K562 (cell line): Measurements from ENCODE around the gene ATP6V1F. TPM values are rescaled to one million over a fixed set of nuclear protein-coding genes. Genes with fewer than 3 reads are reported as not detected.

Experiments
- ATAC-seq: fragments of 200-7000 bp; cut with Tn5 transposase; 3 replicates; pipeline ENCODE4 v1.9.1; 2020; ENCODE audit warnings: moderate library complexity
- BruUV-seq: library from RNA; stranded (reverse); fragments of 400-500 nt; replicated peaks from 2 replicates; lab custom pipeline; 2021; lab: Mats Ljungman, UMichigan
- CTCF ChIA-PET: fragments of 300-600 bp; formaldehyde crosslinking; extraction: SDS; loops from one replicate; lab custom pipeline; 2021; ENCODE audit warnings: low intra/inter-chr PET ratio; lab: Yijun Ruan, JAX
- POLR2A ChIA-PET: fragments of 300-600, 350-650 bp; sonication (Branson Sonifier 250); formaldehyde crosslinking; extraction: SDS; loops from one replicate; lab custom pipeline; 2021; ENCODE audit warnings: antibody characterized with exemption, inconsistent platforms; lab: Yijun Ruan, JAX
- DNase-seq, 4 experiments: peaks; one replicate each; pipeline versions ENCODE4 v3.0.0 to v3.0.0-alpha.2; 2011 to 2018; ENCODE audit warnings: low spot score in 3 of 4, mixed read lengths in 3 of 4; ENCODE audit errors: extremely low read depth in 1 of 4
- FAIRE-seq: peaks from 2 replicates; lab custom pipeline; 2011; peaks lifted over from hg19 to GRCh38; lab: Jason Lieb, UNC
- H2AFZ ChIP-seq: 2 replicates; pipeline ENCODE4 v1.6.0; 2011; ENCODE audit warnings: low read depth, low read length, control low read depth, inconsistent platforms
- H3K27ac ChIP-seq: fragments of 200-600 bp; 3 replicates; pipeline ENCODE4 v1.8.0; 2011; ENCODE audit warnings: low read depth, mild to moderate bottlenecking, control low read depth, inconsistent platforms, low read length, moderate library complexity, mixed read lengths; ENCODE audit errors: extremely low read depth
- H3K27me3 ChIP-seq, 2 experiments: fragments of 300-600 bp in 1 of 2; 2 replicates in 1 of 2; 3 replicates in 1 of 2; pipeline versions ENCODE4 v1.6.0 to v1.8.0; 2011; ENCODE audit warnings: inconsistent platforms in 2 of 2, low read length in 2 of 2, mild to moderate bottlenecking in 1 of 2, mixed read lengths in 1 of 2, moderate library complexity in 1 of 2; ENCODE audit not compliant: control insufficient read depth in 2 of 2, insufficient read depth in 2 of 2
- H3K36me3 ChIP-seq: fragments of 300-600 bp; 3 replicates; pipeline ENCODE4 v1.8.0; 2011; ENCODE audit warnings: mild to moderate bottlenecking, low read length, inconsistent platforms; ENCODE audit not compliant: control insufficient read depth, insufficient read depth
- H3K4me1 ChIP-seq, 2 experiments: fragments of 200-600 bp in 1 of 2; replicated peaks in 1 of 2; 2 replicates in 1 of 2; 3 replicates in 1 of 2; pipeline versions ENCODE4 v1.5.1 to v1.8.0; 2011; ENCODE audit warnings: inconsistent platforms in 2 of 2, low read length in 2 of 2, mild to moderate bottlenecking in 1 of 2, mixed read lengths in 1 of 2, moderate library complexity in 1 of 2; ENCODE audit not compliant: control insufficient read depth in 2 of 2, insufficient read depth in 2 of 2
- H3K4me2 ChIP-seq: 2 replicates; pipeline ENCODE4 v1.6.1; 2011; ENCODE audit warnings: low read length, control low read depth, inconsistent platforms, mixed read lengths; ENCODE audit not compliant: insufficient read depth
- H3K4me3 ChIP-seq: fragments of 200-600 bp; sonication (generic), shearing (Covaris generic); 2 replicates; pipeline ENCODE4 v1.5.1; 2016; ENCODE audit warnings: control low read depth, inconsistent platforms
- H3K79me2 ChIP-seq: fragments of 200-600 bp; 3 replicates; pipeline ENCODE4 v1.8.0; 2011; ENCODE audit warnings: low read length, inconsistent platforms; ENCODE audit not compliant: control insufficient read depth, insufficient read depth
- H3K9ac ChIP-seq, 2 experiments: 2 replicates each; pipeline versions ENCODE4 v1.6.0 to v1.6.1; 2011; ENCODE audit warnings: low read depth in 2 of 2, low read length in 2 of 2, control low read depth in 1 of 2, inconsistent platforms in 1 of 2, mild to moderate bottlenecking in 1 of 2, mixed read lengths in 1 of 2; ENCODE audit not compliant: insufficient read depth in 1 of 2
- H3K9me1 ChIP-seq: one replicate; pipeline ENCODE4 v1.6.0; 2011; ENCODE audit warnings: inconsistent platforms, mild to moderate bottlenecking, low read length, moderate library complexity; ENCODE audit not compliant: control insufficient read depth, insufficient read depth
- H3K9me3 ChIP-seq: replicated peaks from 2 replicates; pipeline ENCODE4 v1.5.1; 2011; ENCODE audit warnings: low read depth, low read length, inconsistent platforms; ENCODE audit not compliant: control insufficient read depth, insufficient read depth
- H4K20me1 ChIP-seq: replicated peaks from 2 replicates; pipeline ENCODE4 v1.6.1; 2011; ENCODE audit warnings: low read length, inconsistent platforms, mixed read lengths; ENCODE audit not compliant: control insufficient read depth, insufficient read depth
- HMGN3 ChIP-seq: IDR thresholded peaks from 2 replicates; pipeline ENCODE4 v1.6.1; 2011; ENCODE audit warnings: borderline replicate concordance, low read depth, mild to moderate bottlenecking, mixed read lengths, low read length; ENCODE audit not compliant: insufficient read length; ENCODE audit errors: extremely low read depth
- POLR2G ChIP-seq: fragments of 200-400 bp; formaldehyde crosslinking; IDR thresholded peaks from 2 replicates; pipeline ENCODE4 v1.6.1; 2017; ENCODE audit warnings: low read depth, mild to moderate bottlenecking, antibody characterized with exemption, low read length, moderate library complexity
- PRMT5 ChIP-seq: sonication (generic); formaldehyde crosslinking; IDR thresholded peaks from 2 replicates; pipeline ENCODE4 v1.5.0; 2020; ENCODE audit warnings: missing genetic modification reagents
- RBFOX2 ChIP-seq: fragments of 200-400 bp; formaldehyde crosslinking; IDR thresholded peaks from 2 replicates; pipeline ENCODE4 v1.6.1; 2017; ENCODE audit warnings: low read depth, mild to moderate bottlenecking, low read length, moderate library complexity
- RBM22 ChIP-seq: fragments of 200-400 bp; formaldehyde crosslinking; IDR thresholded peaks from 2 replicates; pipeline ENCODE4 v1.6.1; 2018; ENCODE audit warnings: low read length, low read depth; ENCODE audit not compliant: poor library complexity, severe bottlenecking
- SMARCE1 ChIP-seq: fragments of 450-650 bp; IDR thresholded peaks from 2 replicates; pipeline ENCODE4 v1.7.1; 2016; ENCODE audit warnings: mild to moderate bottlenecking
- SUPT5H ChIP-seq: fragments of 450-650 bp; IDR thresholded peaks from 2 replicates; pipeline ENCODE4 v1.6.1; 2016
- TEAD4 ChIP-seq, 2 experiments: sonication (generic) in 1 of 2; formaldehyde crosslinking in 1 of 2; IDR thresholded peaks; 2 replicates each; pipeline versions ENCODE4 v1.6.1 to v1.8.0; 2012 to 2022; ENCODE audit warnings: borderline replicate concordance in 1 of 2, inconsistent platforms in 1 of 2, low read length in 1 of 2, mild to moderate bottlenecking in 1 of 2, missing genetic modification reagents in 1 of 2
- ZNF445 ChIP-seq: fragments of 250-450 bp; sonication (Bioruptor Pico); IDR thresholded peaks from 2 replicates; pipeline ENCODE4 v1.4.0; 2020; ENCODE audit warnings: low read depth, mild to moderate bottlenecking, moderate library complexity
- whole genome bisulfite sequencing: fragments of 100-300 bp; shearing (Covaris generic); methylation state at CpG from one replicate; pipeline ENCODE4 v1.1.6; 2016; ENCODE audit warnings: low coverage, mixed read lengths; ENCODE audit not compliant: insufficient coverage; ENCODE audit errors: missing lambda C conversion rate; 5-methylcytosine and 5-hydroxymethylcytosine counted together
- in situ Hi-C: fragments of 300-500 bp; cut with MboI; formaldehyde crosslinking; loops from 4 replicates; pipeline ENCODE4 v1.15.0; 2018; ENCODE audit warnings: inconsistent platforms, mixed read lengths
- intact Hi-C: fragments of 100-400 bp; cut with micrococcal nuclease; formaldehyde crosslinking; loops from 2 replicates; pipeline ENCODE4 v1.14.2; 2022
- polyA plus RNA-seq, 8 experiments: library from polyadenylated mRNA; depleted of rRNA in 4 of 8; stranded (reverse) in 5 of 8; unstranded in 3 of 8; fragments of >200 nt; fragmentation: Nextera tagmentation in 2 of 8; fragmentation: Illumina TruSeq in 1 of 8; extraction: Ambion mirVana in 2 of 8; extraction: Trizol in 1 of 8; gene quantifications; 2 replicates each; pipeline versions ENCODE4 v1.2.1 to v1.2.3, GENCODE V29; 2011 to 2014; ENCODE audit warnings: inconsistent platforms in 1 of 8, missing spikeins in 1 of 8
- total RNA-seq, 7 experiments: library from RNA; depleted of rRNA in 6 of 7; stranded (reverse); fragments of >200 nt in 6 of 7; fragmentation: Illumina TruSeq in 2 of 7; extraction: Trizol in 2 of 7; gene quantifications; 2 replicates each; pipeline versions ENCODE4 v1.2.1 to v1.2.3, GENCODE V29; 2011 to 2021; ENCODE audit warnings: low replicate concordance in 1 of 7

The ATP6V1F gene
- total and polyA plus RNA-seq, 9 of the 15 experiments (the other 6 are each of a cell fraction or from before 2014, with no cell fraction given) = 206 to 1,123 (median 542) TPM

- FAIRE-seq (no peak), DNase-seq (no peak), ATAC-seq (peak; percentile 5)
- no peaks in the 10 kb centered on the region for H3K27me3 ChIP-seq
- H3K9me1 ChIP-seq = peaks cover 10% of the 10 kb centered on the region
- CTCF ChIA-PET = no interaction called here
- in situ Hi-C loops (no loop called here), intact Hi-C loops (no loop called here)
- no peak overlapping the region for H3K4me3 ChIP-seq
- no TSS peak for BruUV-seq
- no peaks in the 10 kb centered on the region for H3K79me2 ChIP-seq
- H3K27ac ChIP-seq = no peak overlapping the region
- no peaks in the 10 kb centered on the region for H3K9me3 ChIP-seq
- peaks cover 16% of the 10 kb centered on the region; the same call in 1 of the 2 replicates for H4K20me1 ChIP-seq
- POLR2A ChIA-PET = interaction anchor here (1.0 to 5.1 kb wide), 3 partner anchors 9 to 13 kb away, joined by 3 to 47 read pairs (median 6); partner anchors contain the start of gene ATP6V1F
- H3K9ac ChIP-seq = peak overlapping the region in 1 of 2 experiments; percentile 50; a peak in 2 of 4 replicates
- no peak overlapping the region for H2AFZ ChIP-seq
- H3K4me2 ChIP-seq = no peak overlapping the region
- peaks cover 99% of the 10 kb centered on the region for H3K36me3 ChIP-seq
- 98% methylated on average over 14 of the region's 17 CpGs for WGBS
- peaks cover 0 to 23% of the 10 kb centered on the region in 2 experiments; a peak in 1 of 5 replicates for H3K4me1 ChIP-seq
- TF ChIP-seq POLR2G = peak; percentile 71
- no peak for TF ChIP-seq SMARCE1
- 0 out of 2 replicates have a peak, but pooled peaks have one; percentile 17 for TF ChIP-seq PRMT5 (CRISPR knock-in tag)
- no peak for TF ChIP-seq ZNF445 (CRISPR knock-in tag)
- peak; percentile 32 for TF ChIP-seq HMGN3
- TF ChIP-seq TEAD4 (IDR thresholded peaks at IDR 0.05; ENCODE audit: low read length) = no peak
- no peak for TF ChIP-seq TEAD4 (CRISPR knock-in tag; IDR thresholded peaks at IDR 0.05; ENCODE audit: borderline replicate concordance)
- peak; percentile 19; the same call in 1 of the 2 replicates for TF ChIP-seq SUPT5H
- peak; percentile 83 for TF ChIP-seq RBM22
- TF ChIP-seq RBFOX2 = peak; percentile 55
Observed at GRCh38 chr7:128847721-128848211, 14.9 kb upstream of the ATP6V1F start.
